Gastrocnemius medialis (tissue), 4 donors: ENCODE data around the gene PREPL.

Experiments
- POLR2A ChIP-seq, 2 donors: fragments of 450-650 bp; IDR thresholded peaks; one replicate each; pipeline ENCODE4 v1.6.1; 2017; ENCODE audit warnings: antibody characterized with exemption in 2 of 2, mild to moderate bottlenecking in 2 of 2, moderate library complexity in 2 of 2
- TF ChIP-seq, protein P1 (sequence below), 5 experiments: fragments of 450-650 bp in 3 of 5; fragments of 200-600 bp in 2 of 5; sonication (generic) in 2 of 5; IDR thresholded peaks in 4 of 5; conservative IDR thresholded peaks in 1 of 5; 1 replicate in 4 of 5; 2 replicates in 1 of 5; pipeline ENCODE4 v1.5.1; 2016 to 2019; ENCODE audit warnings: antibody characterized with exemption in 5 of 5, mild to moderate bottlenecking in 3 of 5, moderate library complexity in 3 of 5

- TF ChIP-seq, protein P1, sequence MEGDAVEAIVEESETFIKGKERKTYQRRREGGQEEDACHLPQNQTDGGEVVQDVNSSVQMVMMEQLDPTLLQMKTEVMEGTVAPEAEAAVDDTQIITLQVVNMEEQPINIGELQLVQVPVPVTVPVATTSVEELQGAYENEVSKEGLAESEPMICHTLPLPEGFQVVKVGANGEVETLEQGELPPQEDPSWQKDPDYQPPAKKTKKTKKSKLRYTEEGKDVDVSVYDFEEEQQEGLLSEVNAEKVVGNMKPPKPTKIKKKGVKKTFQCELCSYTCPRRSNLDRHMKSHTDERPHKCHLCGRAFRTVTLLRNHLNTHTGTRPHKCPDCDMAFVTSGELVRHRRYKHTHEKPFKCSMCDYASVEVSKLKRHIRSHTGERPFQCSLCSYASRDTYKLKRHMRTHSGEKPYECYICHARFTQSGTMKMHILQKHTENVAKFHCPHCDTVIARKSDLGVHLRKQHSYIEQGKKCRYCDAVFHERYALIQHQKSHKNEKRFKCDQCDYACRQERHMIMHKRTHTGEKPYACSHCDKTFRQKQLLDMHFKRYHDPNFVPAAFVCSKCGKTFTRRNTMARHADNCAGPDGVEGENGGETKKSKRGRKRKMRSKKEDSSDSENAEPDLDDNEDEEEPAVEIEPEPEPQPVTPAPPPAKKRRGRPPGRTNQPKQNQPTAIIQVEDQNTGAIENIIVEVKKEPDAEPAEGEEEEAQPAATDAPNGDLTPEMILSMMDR (IDR thresholded peaks at IDR 0.05 in 4 of 5, conservative IDR thresholded peaks at IDR 0.05 in 1 of 5) = no peak
- TF ChIP-seq POLR2A (IDR thresholded peaks at IDR 0.05) = no peak
These were observed 55.4 kb downstream of the PREPL start for GRCh38 chr2:44305882-44306281.
